ENCODE data around the gene CPLX4. TPM values are rescaled to one million over a fixed set of nuclear protein-coding genes. Genes with fewer than 3 reads are reported as not detected.

The CPLX4 gene
- total RNA-seq (not detected), total RNA-seq (0 to 0.14 (median 0) reads per million in 29 experiments)
- total RNA-seq (2013) = not detected

- Histone ChIP-seq H3K9me3 (no peaks in the 10 kb centered on the region), H3K4me1 (ENCODE audit: control insufficient read depth in 1 of 2, extremely low read depth in 1 of 2, insufficient read depth in 2 of 2, low read length in 2 of 2) (no peaks in the 10 kb centered on the region), H3K27ac (ENCODE audit: low read length) (no peak within 1 kb of the TSS), H3K4me3 (ENCODE audit: control insufficient read depth in 1 of 2, extremely low read depth in 1 of 2, low read length in 1 of 2) (no peak within 1 kb of the TSS), H3K27me3 (replicated peaks in 1 of 2; ENCODE audit: control insufficient read depth in 2 of 2, extremely low read depth in 1 of 2, insufficient read depth in 2 of 2, low read length in 1 of 2) (no peaks in the 10 kb centered on the region), H3K36me3 (ENCODE audit: control insufficient read depth in 2 of 2, extremely low read depth in 1 of 2, insufficient read depth in 1 of 2, low read length in 1 of 2) (no peaks in the 10 kb centered on the region)
- Mint-ChIP-seq H3K27me3 (peaks cover 9 to 18% of the 10 kb centered on the region in 2 donors), H3K9me3 (no peaks in the 10 kb centered on the region), H3K4me1 (no peaks in the 10 kb centered on the region), H3K27ac (no peak within 1 kb of the TSS), H3K36me3 (no peaks in the 10 kb centered on the region), H3K4me3 (no peak within 1 kb of the TSS)
- DNase-seq (no peak), ATAC-seq (replicated peaks in 1 of 4) (no peak)
- WGBS (ENCODE audit: insufficient coverage) = 100% methylated on average over 1 of the region's 4 CpGs
- POLR2A ChIA-PET = no interaction called here
- CTCF ChIA-PET = interaction anchor here (0.9 to 1.3 kb wide), 3 partner anchors 8 to 84 kb away, joined by 3 to 9 read pairs (median 4); no protein-coding TSS in a partner anchor
Observed at GRCh38 chr18:59318460-59319050, at the start of gene CPLX4. Gene CPLX4, minus strand, starts transcription at chr18:59318649. Its CDS starts 187 bp downstream, at chr18:59318462.

- peaks cover 2% of the 10 kb centered on the region for H3K36me3 Mint-ChIP-seq
- H3K27me3 Mint-ChIP-seq = no peaks in the 10 kb centered on the region
- peak overlapping the region; percentile 73 to 93 (median 82) for H3K4me3 Mint-ChIP-seq
- Histone ChIP-seq H3K9me3 (no peaks in the 10 kb centered on the region), H3K36me3 (ENCODE audit: control insufficient read depth in 2 of 2, extremely low read depth in 1 of 2, insufficient read depth in 1 of 2, low read length in 1 of 2) (no peaks in the 10 kb centered on the region), H3K27me3 (replicated peaks in 1 of 2; ENCODE audit: control insufficient read depth in 2 of 2, extremely low read depth in 1 of 2, insufficient read depth in 2 of 2, low read length in 1 of 2) (no peaks in the 10 kb centered on the region), H3K4me3 (ENCODE audit: control insufficient read depth in 1 of 2, extremely low read depth in 1 of 2, low read length in 1 of 2) (no peak overlapping the region), H3K27ac (ENCODE audit: low read length) (no peak overlapping the region), H3K4me1 (ENCODE audit: control insufficient read depth in 1 of 2, extremely low read depth in 1 of 2, insufficient read depth in 2 of 2, low read length in 2 of 2) (peaks cover 14 to 17% of the 10 kb centered on the region in 2 experiments)
- peaks cover 30 to 38% (median 36%) of the 10 kb centered on the region in 3 donors for H3K4me1 Mint-ChIP-seq
- CTCF ChIA-PET = interaction anchor here in 1 of 2 donors (0.6 to 1.3 kb wide), 2 partner anchors 42 to 1738 kb away, joined by 4 read pairs; no protein-coding TSS in a partner anchor
- no peak for ATAC-seq (replicated peaks in 1 of 4)
- DNase-seq = no peak
- POLR2A ChIA-PET = interaction anchor here (0.6 kb wide), 2 partner anchors 229 to 1005 kb away, joined by 3 to 5 read pairs; no protein-coding TSS in a partner anchor
- 80% methylated on average over 1 of the region's 3 CpGs for WGBS (ENCODE audit: insufficient coverage)
- peak overlapping the region in 1 of 2 donors; percentile 34 for H3K27ac Mint-ChIP-seq
- no peaks in the 10 kb centered on the region for H3K9me3 Mint-ChIP-seq
Observed at GRCh38 chr18:59360381-59360780, 41.9 kb upstream of the CPLX4 start.

GRCh38 chr18:59359576-59359952, 41.1 kb upstream of the CPLX4 start:
- peak overlapping the region; percentile 80 to 92 for H3K4me3 ChIP-seq (ENCODE audit: control insufficient read depth in 1 of 2, extremely low read depth in 1 of 2, low read length in 1 of 2)
- 0% methylated on average over 1 of the region's 4 CpGs for WGBS (ENCODE audit: insufficient coverage)
- peak overlapping the region; percentile 51 for H3K27ac ChIP-seq (ENCODE audit: low read length)
- H3K27me3 ChIP-seq (replicated peaks in 1 of 2; ENCODE audit: control insufficient read depth in 2 of 2, extremely low read depth in 1 of 2, insufficient read depth in 2 of 2, low read length in 1 of 2) = no peaks in the 10 kb centered on the region
- peak overlapping the region; percentile 73 to 93 (median 82) for H3K4me3 Mint-ChIP-seq
- H3K36me3 ChIP-seq (ENCODE audit: control insufficient read depth in 2 of 2, extremely low read depth in 1 of 2, insufficient read depth in 1 of 2, low read length in 1 of 2) = peaks cover 0 to 7% of the 10 kb centered on the region in 2 donors
- peak overlapping the region in 1 of 2 donors; percentile 52 for H3K27ac Mint-ChIP-seq
- no peaks in the 10 kb centered on the region for H3K27me3 Mint-ChIP-seq
- no peak for DNase-seq
- peak in 2 of 4 experiments; percentile 4 to 7 for ATAC-seq (replicated peaks in 1 of 4)
- peaks cover 14 to 17% of the 10 kb centered on the region in 2 experiments for H3K4me1 ChIP-seq (ENCODE audit: control insufficient read depth in 1 of 2, extremely low read depth in 1 of 2, insufficient read depth in 2 of 2, low read length in 2 of 2)
- no peaks in the 10 kb centered on the region for H3K9me3 Mint-ChIP-seq
- peaks cover 9% of the 10 kb centered on the region for H3K36me3 Mint-ChIP-seq
- ChIA-PET POLR2A (no interaction called here), CTCF (interaction anchor here in 1 of 2 donors (0.6 to 1.3 kb wide), 2 partner anchors 43 to 280 kb away, joined by 4 read pairs; no protein-coding TSS in a partner anchor)
- H3K9me3 ChIP-seq = no peaks in the 10 kb centered on the region
- peaks cover 30 to 39% (median 39%) of the 10 kb centered on the region in 3 donors for H3K4me1 Mint-ChIP-seq

- Histone ChIP-seq H3K9me3 (no peaks in the 10 kb centered on the region), H3K4me1 (ENCODE audit: control insufficient read depth in 1 of 2, extremely low read depth in 1 of 2, insufficient read depth in 2 of 2, low read length in 2 of 2) (peaks cover 14 to 17% of the 10 kb centered on the region in 2 experiments), H3K27ac (ENCODE audit: low read length) (peak within 1 kb of the TSS; percentile 95), H3K36me3 (ENCODE audit: control insufficient read depth in 2 of 2, extremely low read depth in 1 of 2, insufficient read depth in 1 of 2, low read length in 1 of 2) (peaks cover 0 to 9% of the 10 kb centered on the region in 2 donors), H3K4me3 (ENCODE audit: control insufficient read depth in 1 of 2, extremely low read depth in 1 of 2, low read length in 1 of 2) (peak within 1 kb of the TSS; percentile 80 to 92), H3K27me3 (replicated peaks in 1 of 2; ENCODE audit: control insufficient read depth in 2 of 2, extremely low read depth in 1 of 2, insufficient read depth in 2 of 2, low read length in 1 of 2) (no peaks in the 10 kb centered on the region)
- H3K27ac Mint-ChIP-seq = peak within 1 kb of the TSS; percentile 96 to 97
- 0% methylated on average over 65 of the region's 76 CpGs for WGBS (ENCODE audit: insufficient coverage)
- POLR2A ChIA-PET = interaction anchor here in 1 of 2 donors (0.6 kb wide), 1 partner anchor 1161 kb away, joined by 8 read pairs; no protein-coding TSS in a partner anchor
- H3K4me3 Mint-ChIP-seq = peak within 1 kb of the TSS; percentile 93 to 99 (median 97)
- CTCF ChIA-PET = interaction anchor here in 1 of 2 donors (0.6 kb wide), 1 partner anchor 279 kb away, joined by 4 read pairs; no protein-coding TSS in a partner anchor
- ATAC-seq (replicated peaks in 1 of 4) (peak; percentile 85 to 94 (median 92)), DNase-seq (peak; percentile 68 to 94 (median 83))
- peaks cover 10% of the 10 kb centered on the region for H3K36me3 Mint-ChIP-seq
- H3K9me3 Mint-ChIP-seq = no peaks in the 10 kb centered on the region
- H3K27me3 Mint-ChIP-seq = no peaks in the 10 kb centered on the region
- H3K4me1 Mint-ChIP-seq = peaks cover 30 to 40% (median 39%) of the 10 kb centered on the region in 3 donors
Observed at GRCh38 chr18:59358712-59359575, 40.5 kb upstream of the CPLX4 start, which contains the start of gene LMAN1. Gene LMAN1, minus strand, starts transcription at chr18:59359265. Its CDS starts 21 bp downstream, at chr18:59359244.

GRCh38 chr18:59358414-59358711, 39.9 kb upstream of the CPLX4 start:
- Histone ChIP-seq H3K4me1 (ENCODE audit: control insufficient read depth in 1 of 2, extremely low read depth in 1 of 2, insufficient read depth in 2 of 2, low read length in 2 of 2) (peaks cover 14 to 17% of the 10 kb centered on the region in 2 experiments), H3K36me3 (ENCODE audit: control insufficient read depth in 2 of 2, extremely low read depth in 1 of 2, insufficient read depth in 1 of 2, low read length in 1 of 2) (peaks cover 0 to 13% of the 10 kb centered on the region in 2 donors), H3K4me3 (ENCODE audit: control insufficient read depth in 1 of 2, extremely low read depth in 1 of 2, low read length in 1 of 2) (peak overlapping the region; percentile 80 to 92), H3K27me3 (replicated peaks in 1 of 2; ENCODE audit: control insufficient read depth in 2 of 2, extremely low read depth in 1 of 2, insufficient read depth in 2 of 2, low read length in 1 of 2) (no peaks in the 10 kb centered on the region), H3K27ac (ENCODE audit: low read length) (peak overlapping the region; percentile 95), H3K9me3 (no peaks in the 10 kb centered on the region)
- DNase-seq = peak in 1 of 35 experiments; percentile 17
- Mint-ChIP-seq H3K4me1 (peaks cover 30 to 40% (median 40%) of the 10 kb centered on the region in 3 donors), H3K9me3 (no peaks in the 10 kb centered on the region), H3K36me3 (peaks cover 12% of the 10 kb centered on the region), H3K27me3 (no peaks in the 10 kb centered on the region), H3K27ac (peak overlapping the region; percentile 96 to 97), H3K4me3 (peak overlapping the region; percentile 93 to 99 (median 97))
- WGBS (ENCODE audit: insufficient coverage) = no CpG with 5 or more reads among the region's 8 CpGs
- CTCF ChIA-PET = interaction anchor here in 1 of 2 donors (0.7 kb wide), 1 partner anchor 1731 kb away, joined by 6 read pairs; no protein-coding TSS in a partner anchor
- POLR2A ChIA-PET = no interaction called here
- peak in 1 of 4 experiments; percentile 3 for ATAC-seq (replicated peaks in 1 of 4)

GRCh38 chr18:59357928-59358327, 39.5 kb upstream of the CPLX4 start:
- Mint-ChIP-seq H3K9me3 (no peaks in the 10 kb centered on the region), H3K27ac (peak overlapping the region; percentile 96 to 97), H3K4me3 (peak overlapping the region; percentile 93 to 99 (median 97)), H3K27me3 (no peaks in the 10 kb centered on the region), H3K36me3 (peaks cover 16% of the 10 kb centered on the region), H3K4me1 (peaks cover 34 to 45% (median 44%) of the 10 kb centered on the region in 3 donors)
- H3K36me3 ChIP-seq (ENCODE audit: control insufficient read depth in 2 of 2, extremely low read depth in 1 of 2, insufficient read depth in 1 of 2, low read length in 1 of 2) = peaks cover 4 to 18% of the 10 kb centered on the region in 2 donors
- WGBS (ENCODE audit: insufficient coverage) = 14% methylated on average over 2 of the region's 4 CpGs
- H3K27me3 ChIP-seq (replicated peaks in 1 of 2; ENCODE audit: control insufficient read depth in 2 of 2, extremely low read depth in 1 of 2, insufficient read depth in 2 of 2, low read length in 1 of 2) = no peaks in the 10 kb centered on the region
- peak in 1 of 35 experiments; percentile 53 for DNase-seq
- ATAC-seq (replicated peaks in 1 of 4) = no peak
- CTCF ChIA-PET = interaction anchor here in 1 of 2 donors (0.5 to 0.7 kb wide), 2 partner anchors 1143 to 1730 kb away, joined by 5 to 6 read pairs; no protein-coding TSS in a partner anchor
- no peaks in the 10 kb centered on the region for H3K9me3 ChIP-seq
- peak overlapping the region; percentile 95 for H3K27ac ChIP-seq (ENCODE audit: low read length)
- POLR2A ChIA-PET = no interaction called here
- H3K4me1 ChIP-seq (ENCODE audit: control insufficient read depth in 1 of 2, extremely low read depth in 1 of 2, insufficient read depth in 2 of 2, low read length in 2 of 2) = peaks cover 14 to 17% of the 10 kb centered on the region in 2 experiments
- H3K4me3 ChIP-seq (ENCODE audit: control insufficient read depth in 1 of 2, extremely low read depth in 1 of 2, low read length in 1 of 2) = peak overlapping the region in 1 of 2 donors; percentile 92
